Erythroblast (primary cell): ENCODE data around the gene OPTN.

Experiments used
- GATA1 ChIP-seq: IDR thresholded peaks from 2 replicates; pipeline ENCODE4 v1.6.1; 2011; ENCODE audit warnings: low read depth, mild to moderate bottlenecking, control low read depth, low read length, moderate library complexity
- POLR2A ChIP-seq: IDR thresholded peaks from 2 replicates; pipeline ENCODE4 v1.6.1; 2011; ENCODE audit warnings: mild to moderate bottlenecking, low read length

DNA sequence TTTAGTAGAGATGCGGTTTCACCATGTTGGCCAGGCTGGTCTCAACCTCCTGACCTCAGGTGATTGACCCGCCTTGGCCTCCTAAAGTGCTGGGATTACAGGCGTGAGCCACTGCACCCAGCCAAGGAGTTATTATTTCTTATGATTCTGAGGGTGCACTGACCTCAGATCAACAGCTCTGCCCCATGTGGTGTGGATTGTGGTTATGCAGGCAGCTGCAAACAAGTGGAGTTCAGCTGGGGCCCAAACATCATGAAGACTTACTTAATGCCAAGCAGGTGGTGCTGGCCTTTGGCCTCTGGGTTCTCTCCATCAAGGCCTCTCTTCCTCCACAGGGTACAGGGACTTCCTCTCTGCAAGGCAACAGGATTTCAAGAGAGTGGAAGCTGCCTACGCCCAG is 45.1 kb upstream of the OPTN start:
- TF ChIP-seq POLR2A = no peak
- no peak for TF ChIP-seq GATA1
